CD8-positive, alpha-beta memory T cell (primary cell): ENCODE results near the gene PSMG3. TPM values are rescaled to one million over a fixed set of nuclear protein-coding genes. Genes with fewer than 3 reads are reported as not detected.

Source experiments
- CTCF ChIA-PET: fragments of 350-600 bp; sonication (Branson Sonifier 250); formaldehyde crosslinking; loops from one replicate; lab custom pipeline; 2021; ENCODE audit warnings: antibody characterized with exemption; lab: Charles Lee
- POLR2A ChIA-PET: fragments of 350-600 bp; sonication (Branson Sonifier 250); formaldehyde crosslinking; loops from one replicate; lab custom pipeline; 2021; ENCODE audit warnings: antibody characterized with exemption; lab: Charles Lee
- DNase-seq, 5 donors: peaks; one replicate each; pipeline versions ENCODE4 v3.0.0 to v3.0.0-alpha.2; 2020 to 2022; ENCODE audit warnings: mixed read lengths in 1 of 5
- H3K27ac ChIP-seq: one replicate; pipeline ENCODE4 v1.7.0; 2013; ENCODE audit warnings: low read depth, mild to moderate bottlenecking, low read length, moderate library complexity
- H3K27me3 ChIP-seq: 2 replicates; pipeline ENCODE4 v1.7.0; 2013; ENCODE audit warnings: low read length, mild to moderate bottlenecking; ENCODE audit not compliant: insufficient read depth, poor library complexity, severe bottlenecking
- H3K36me3 ChIP-seq: 2 replicates; pipeline ENCODE4 v1.7.0; 2013; ENCODE audit warnings: mild to moderate bottlenecking, low read length, moderate library complexity; ENCODE audit not compliant: insufficient read depth
- H3K4me1 ChIP-seq: 2 replicates; pipeline ENCODE4 v1.7.0; 2013; ENCODE audit warnings: mild to moderate bottlenecking, low read length, moderate library complexity; ENCODE audit not compliant: insufficient read depth
- H3K4me3 ChIP-seq: 2 replicates; pipeline ENCODE4 v1.7.0; 2013; ENCODE audit warnings: mild to moderate bottlenecking, low read length
- H3K9me3 ChIP-seq: 2 replicates; pipeline ENCODE4 v1.7.0; 2013; ENCODE audit warnings: mild to moderate bottlenecking, low read length
- H3K27ac Mint-ChIP-seq, 8 donors: one replicate each; pipeline ENCODE4 v1.8.0; 2020 to 2021; ENCODE audit warnings: mixed read lengths in 8 of 8, mild to moderate bottlenecking in 6 of 8, inconsistent platforms in 3 of 8, moderate library complexity in 3 of 8
- H3K27me3 Mint-ChIP-seq, 2 donors: one replicate each; pipeline ENCODE4 v1.8.0; 2020 to 2021; ENCODE audit warnings: mixed read lengths in 2 of 2, mild to moderate bottlenecking in 1 of 2, moderate library complexity in 1 of 2
- H3K36me3 Mint-ChIP-seq, 3 donors: one replicate each; pipeline ENCODE4 v1.8.0; 2020 to 2021; ENCODE audit warnings: mixed read lengths in 3 of 3, inconsistent platforms in 1 of 3, mild to moderate bottlenecking in 1 of 3
- H3K4me1 Mint-ChIP-seq, 3 donors: one replicate each; pipeline ENCODE4 v1.8.0; 2020 to 2021; ENCODE audit warnings: mixed read lengths in 3 of 3, inconsistent platforms in 1 of 3, mild to moderate bottlenecking in 1 of 3
- H3K4me3 Mint-ChIP-seq, 7 donors: one replicate each; pipeline ENCODE4 v1.8.0; 2020 to 2021; ENCODE audit warnings: mixed read lengths in 7 of 7, mild to moderate bottlenecking in 6 of 7, moderate library complexity in 4 of 7, inconsistent platforms in 2 of 7
- H3K9me3 Mint-ChIP-seq, 5 donors: one replicate each; pipeline ENCODE4 v1.8.0; 2020 to 2022; ENCODE audit warnings: mixed read lengths in 5 of 5, mild to moderate bottlenecking in 3 of 5, moderate library complexity in 2 of 5, inconsistent platforms in 1 of 5
- polyA plus RNA-seq: library from polyadenylated mRNA; unstranded; fragments of 300-500 nt; fragmentation: Illumina TruSeq; gene quantifications from one replicate; pipeline ENCODE4 v1.2.3, GENCODE V29; 2021
- total RNA-seq, 2 experiments: library from RNA; stranded (reverse); gene quantifications; one replicate each; pipeline ENCODE4 v1.2.3, GENCODE V29; 2021

PSMG3 gene
- total and polyA plus RNA-seq, 3 experiments from 2014 or later = 51.3 to 80.7 (median 71.0) TPM

GRCh38 chr7:1536743-1537534, 32.9 kb downstream of the PSMG3 start:
- no peaks in the 10 kb centered on the region for H3K9me3 Mint-ChIP-seq
- H3K36me3 ChIP-seq = no peaks in the 10 kb centered on the region
- CTCF ChIA-PET = no interaction called here

GRCh38 chr7:1536455-1536742, 33.4 kb downstream of the PSMG3 start:
- CTCF ChIA-PET = no interaction called here
- no peaks in the 10 kb centered on the region for H3K9me3 Mint-ChIP-seq

More at GRCh38 chr7:1536743-1537534, 32.9 kb downstream of the PSMG3 start:
- peaks cover 0 to 43% (median 0%) of the 10 kb centered on the region in 3 donors for H3K36me3 Mint-ChIP-seq
- Histone ChIP-seq H3K27me3 (no peaks in the 10 kb centered on the region), H3K4me1 (peaks cover 22% of the 10 kb centered on the region), H3K9me3 (no peaks in the 10 kb centered on the region), H3K27ac (no peak overlapping the region), H3K4me3 (no peak overlapping the region)
- POLR2A ChIA-PET = no interaction called here
- peak overlapping the region in 1 of 8 donors; percentile 36 for H3K27ac Mint-ChIP-seq
- H3K27me3 Mint-ChIP-seq = no peaks in the 10 kb centered on the region
- H3K4me1 Mint-ChIP-seq = peaks cover 19 to 33% (median 22%) of the 10 kb centered on the region in 3 donors
- no peak overlapping the region for H3K4me3 Mint-ChIP-seq
- DNase-seq = no peak

GRCh38 chr7:1535701-1536454, 34.0 kb downstream of the PSMG3 start:
- peaks cover 0 to 39% (median 0%) of the 10 kb centered on the region in 3 donors for H3K36me3 Mint-ChIP-seq
- Histone ChIP-seq H3K36me3 (no peaks in the 10 kb centered on the region), H3K27me3 (no peaks in the 10 kb centered on the region), H3K27ac (no peak overlapping the region), H3K4me1 (peaks cover 29% of the 10 kb centered on the region), H3K9me3 (no peaks in the 10 kb centered on the region), H3K4me3 (no peak overlapping the region)
- no peak for DNase-seq
- peaks cover 26 to 39% (median 27%) of the 10 kb centered on the region in 3 donors for H3K4me1 Mint-ChIP-seq
- H3K27ac Mint-ChIP-seq = peak overlapping the region in 2 of 8 donors; percentile 36
- no peaks in the 10 kb centered on the region for H3K9me3 Mint-ChIP-seq
- H3K4me3 Mint-ChIP-seq = peak overlapping the region in 1 of 7 donors; percentile 50
- no peaks in the 10 kb centered on the region for H3K27me3 Mint-ChIP-seq
- CTCF ChIA-PET = no interaction called here
- POLR2A ChIA-PET = interaction anchor here (0.7 kb wide), 1 partner anchor 700 kb away, joined by 3 read pairs; no protein-coding TSS in a partner anchor

More at GRCh38 chr7:1536455-1536742, 33.4 kb downstream of the PSMG3 start:
- Mint-ChIP-seq H3K4me3 (peak overlapping the region in 1 of 7 donors; percentile 50), H3K4me1 (peaks cover 25 to 38% (median 27%) of the 10 kb centered on the region in 3 donors), H3K36me3 (peaks cover 0 to 43% (median 0%) of the 10 kb centered on the region in 3 donors), H3K27me3 (no peaks in the 10 kb centered on the region), H3K27ac (peak overlapping the region in 1 of 8 donors; percentile 36)
- Histone ChIP-seq H3K36me3 (no peaks in the 10 kb centered on the region), H3K4me3 (no peak overlapping the region), H3K4me1 (peaks cover 28% of the 10 kb centered on the region), H3K9me3 (no peaks in the 10 kb centered on the region), H3K27ac (no peak overlapping the region), H3K27me3 (no peaks in the 10 kb centered on the region)
- POLR2A ChIA-PET = no interaction called here
- no peak for DNase-seq

- Mint-ChIP-seq H3K27ac (peak overlapping the region in 1 of 8 donors; percentile 99), H3K9me3 (no peaks in the 10 kb centered on the region), H3K27me3 (no peaks in the 10 kb centered on the region), H3K4me1 (peaks cover 26 to 42% (median 27%) of the 10 kb centered on the region in 3 donors), H3K4me3 (no peak overlapping the region), H3K36me3 (peaks cover 0 to 33% (median 0%) of the 10 kb centered on the region in 3 donors)
- Histone ChIP-seq H3K27me3 (no peaks in the 10 kb centered on the region), H3K9me3 (no peaks in the 10 kb centered on the region), H3K36me3 (no peaks in the 10 kb centered on the region), H3K4me3 (no peak overlapping the region), H3K27ac (no peak overlapping the region), H3K4me1 (peaks cover 32% of the 10 kb centered on the region)
- ChIA-PET POLR2A (interaction anchor here (0.7 kb wide), 1 partner anchor 701 kb away, joined by 3 read pairs; no protein-coding TSS in a partner anchor), CTCF (interaction anchor here (1.3 kb wide), 1 partner anchor 10 kb away, joined by 3 read pairs; no protein-coding TSS in a partner anchor)
- DNase-seq = no peak
Measured at GRCh38 chr7:1535100-1535458, 34.8 kb downstream of the PSMG3 start.

- Mint-ChIP-seq H3K9me3 (no peaks in the 10 kb centered on the region), H3K27ac (peak overlapping the region in 5 of 8 donors; percentile 37 to 99 (median 78)), H3K4me1 (peaks cover 26 to 44% (median 27%) of the 10 kb centered on the region in 3 donors), H3K4me3 (peak overlapping the region in 2 of 7 donors; percentile 30 to 75), H3K27me3 (no peaks in the 10 kb centered on the region), H3K36me3 (peaks cover 0 to 28% (median 0%) of the 10 kb centered on the region in 3 donors)
- ChIA-PET CTCF (interaction anchor here (1.3 kb wide), 1 partner anchor 11 kb away, joined by 3 read pairs; no protein-coding TSS in a partner anchor), POLR2A (interaction anchor here (0.5 kb wide), 1 partner anchor 37 kb away, joined by 4 read pairs; no protein-coding TSS in a partner anchor)
- no peaks in the 10 kb centered on the region for H3K9me3 ChIP-seq
- no peaks in the 10 kb centered on the region for H3K27me3 ChIP-seq
- no peaks in the 10 kb centered on the region for H3K36me3 ChIP-seq
- no peak overlapping the region for H3K4me3 ChIP-seq
- H3K27ac ChIP-seq = no peak overlapping the region
- H3K4me1 ChIP-seq = peaks cover 35% of the 10 kb centered on the region
- no peak for DNase-seq
Measured at GRCh38 chr7:1534330-1535099, 35.3 kb downstream of the PSMG3 start.

GRCh38 chr7:1533547-1534329, 36.1 kb downstream of the PSMG3 start:
- Mint-ChIP-seq H3K4me1 (peaks cover 26 to 44% (median 27%) of the 10 kb centered on the region in 3 donors), H3K4me3 (peak overlapping the region; percentile 25 to 93 (median 85)), H3K36me3 (peaks cover 0 to 22% (median 0%) of the 10 kb centered on the region in 3 donors), H3K27me3 (no peaks in the 10 kb centered on the region), H3K9me3 (no peaks in the 10 kb centered on the region), H3K27ac (peak overlapping the region; percentile 4 to 99 (median 94))
- ChIA-PET CTCF (interaction anchor here (1.3 kb wide), 1 partner anchor 11 kb away, joined by 3 read pairs; no protein-coding TSS in a partner anchor), POLR2A (interaction anchor here (0.5 kb wide), 1 partner anchor 38 kb away, joined by 4 read pairs; no protein-coding TSS in a partner anchor)
- Histone ChIP-seq H3K4me3 (no peak overlapping the region), H3K9me3 (no peaks in the 10 kb centered on the region), H3K27ac (no peak overlapping the region), H3K27me3 (no peaks in the 10 kb centered on the region), H3K36me3 (no peaks in the 10 kb centered on the region), H3K4me1 (peaks cover 35% of the 10 kb centered on the region)
- no peak for DNase-seq

GRCh38 chr7:1533255-1533546, 36.6 kb downstream of the PSMG3 start:
- Histone ChIP-seq H3K4me1 (peaks cover 35% of the 10 kb centered on the region), H3K36me3 (no peaks in the 10 kb centered on the region), H3K27me3 (no peaks in the 10 kb centered on the region), H3K27ac (peak overlapping the region; percentile 75), H3K4me3 (peak overlapping the region; percentile 75), H3K9me3 (no peaks in the 10 kb centered on the region)
- POLR2A ChIA-PET = interaction anchor here (1.9 kb wide), 1 partner anchor 37 kb away, joined by 6 read pairs; the partner anchor contains the start of gene PSMG3
- no peaks in the 10 kb centered on the region for H3K9me3 Mint-ChIP-seq
- DNase-seq = no peak
- H3K36me3 Mint-ChIP-seq = peaks cover 0 to 22% (median 0%) of the 10 kb centered on the region in 3 donors
- no peaks in the 10 kb centered on the region for H3K27me3 Mint-ChIP-seq
- peak overlapping the region; percentile 93 to 99 (median 97) for H3K27ac Mint-ChIP-seq
- peak overlapping the region; percentile 27 to 93 (median 88) for H3K4me3 Mint-ChIP-seq
- CTCF ChIA-PET = interaction anchor here (0.6 kb wide), 1 partner anchor 23 kb away, joined by 4 read pairs; the partner anchor contains the start of gene TMEM184A
- peaks cover 26 to 44% (median 27%) of the 10 kb centered on the region in 3 donors for H3K4me1 Mint-ChIP-seq
